DOHH2 (cell line): ENCODE measurements around the gene WDR73.

Experiments
- H3F3A ChIP-seq: fragments of 200-600 bp; sonication (generic), shearing (Covaris generic); 2 replicates; pipeline ENCODE4 v1.6.0; 2016; ENCODE audit warnings: antibody characterized with exemption, mild to moderate bottlenecking; ENCODE audit not compliant: control insufficient read depth, insufficient read depth
- H3K27ac ChIP-seq: fragments of 200-600 bp; sonication (generic); 2 replicates; pipeline ENCODE4 v1.5.1; 2014; ENCODE audit warnings: low read depth, mild to moderate bottlenecking, low read length, moderate library complexity
- H3K27me3 ChIP-seq: fragments of 200-600 bp; sonication (generic); 2 replicates; pipeline ENCODE4 v1.6.1; 2014; ENCODE audit warnings: mild to moderate bottlenecking, low read length, mixed read lengths; ENCODE audit not compliant: control insufficient read depth
- H3K36me3 ChIP-seq: fragments of 200-600 bp; sonication (generic); 2 replicates; pipeline ENCODE4 v1.6.1; 2014; ENCODE audit warnings: mild to moderate bottlenecking, low read length, moderate library complexity, mixed read lengths; ENCODE audit not compliant: control insufficient read depth
- H3K4me1 ChIP-seq: fragments of 200-600 bp; sonication (generic); 2 replicates; pipeline ENCODE4 v1.6.1; 2014; ENCODE audit warnings: mild to moderate bottlenecking, low read length, mixed read lengths; ENCODE audit not compliant: control insufficient read depth
- H3K4me2 ChIP-seq: fragments of 200-600 bp; sonication (generic); 2 replicates; pipeline ENCODE4 v1.6.0; 2014; ENCODE audit warnings: mild to moderate bottlenecking, low read length, moderate library complexity
- H3K4me3 ChIP-seq: fragments of 200-600 bp; sonication (generic); 2 replicates; pipeline ENCODE4 v1.5.1; 2014; ENCODE audit warnings: mild to moderate bottlenecking, low read length, mixed read lengths
- H3K79me2 ChIP-seq: fragments of 200-600 bp; sonication (generic); 2 replicates; pipeline ENCODE4 v1.6.1; 2014; ENCODE audit warnings: mild to moderate bottlenecking, low read length, mixed read lengths; ENCODE audit not compliant: control insufficient read depth
- H3K9me2 ChIP-seq: fragments of 200-600 bp; sonication (generic); replicated peaks from 2 replicates; pipeline ENCODE4 v1.6.1; 2014; ENCODE audit warnings: mild to moderate bottlenecking, low read length, mixed read lengths; ENCODE audit not compliant: control insufficient read depth
- H3K9me3 ChIP-seq: fragments of 200-600 bp; sonication (generic); 2 replicates; pipeline ENCODE4 v1.6.1; 2014; ENCODE audit warnings: antibody characterized with exemption, low read length, mixed read lengths; ENCODE audit not compliant: control insufficient read depth, insufficient read depth
- H4K20me1 ChIP-seq: fragments of 200-600 bp; sonication (generic); 2 replicates; pipeline ENCODE4 v1.6.0; 2014; ENCODE audit warnings: low read depth, mild to moderate bottlenecking, antibody characterized with exemption, low read length, moderate library complexity; ENCODE audit not compliant: control insufficient read depth, insufficient read depth
- CTCF ChIP-seq: fragments of 200-600 bp; sonication (generic); IDR thresholded peaks from one replicate; pipeline ENCODE4 v1.5.1; 2014; ENCODE audit warnings: antibody characterized with exemption, mild to moderate bottlenecking, low read depth, low read length; ENCODE audit not compliant: poor library complexity, severe bottlenecking
- EZH2phosphoT487 ChIP-seq: fragments of 200-600 bp; sonication (generic); IDR thresholded peaks from 2 replicates; pipeline ENCODE4 v1.6.1; 2017; ENCODE audit warnings: borderline replicate concordance, mild to moderate bottlenecking, antibody characterized with exemption, low read length, moderate library complexity, mixed read lengths

Gene WDR73

DNA sequence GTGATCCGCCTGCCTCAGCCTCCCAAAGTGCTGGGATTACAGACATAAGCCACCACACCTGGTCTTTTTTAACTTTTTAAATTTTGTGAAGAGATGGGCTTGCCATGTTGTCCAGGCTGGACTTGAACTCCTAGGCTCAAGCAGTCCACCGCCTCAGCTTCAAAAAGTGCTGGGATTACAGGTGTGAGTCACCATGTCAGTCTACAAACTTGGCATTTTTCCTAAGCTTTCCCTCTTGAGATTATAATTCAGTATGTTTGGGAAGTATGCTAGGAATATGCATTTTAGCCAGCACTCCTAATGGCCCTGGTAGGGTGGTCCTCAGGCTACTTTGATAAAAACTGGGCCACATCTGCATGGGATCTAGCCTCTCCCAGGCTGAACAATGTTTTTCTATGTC, 4.4 kb downstream of the WDR73 start:
- Histone ChIP-seq H3F3A (no peaks in the 10 kb centered on the region; the same call in 1 of the 2 replicates), H3K4me2 (no peak overlapping the region), H3K27me3 (no peaks in the 10 kb centered on the region), H3K27ac (no peak overlapping the region), H3K79me2 (peaks cover 29% of the 10 kb centered on the region), H3K4me3 (no peak overlapping the region), H3K9me3 (no peaks in the 10 kb centered on the region), H3K36me3 (peaks cover 86% of the 10 kb centered on the region), H4K20me1 (peaks cover 3% of the 10 kb centered on the region; the same call in 1 of the 2 replicates), H3K9me2 (no peaks in the 10 kb centered on the region), H3K4me1 (peaks cover 21% of the 10 kb centered on the region)
- TF ChIP-seq EZH2phosphoT487, result no peak
- no peak for TF ChIP-seq CTCF

DNA sequence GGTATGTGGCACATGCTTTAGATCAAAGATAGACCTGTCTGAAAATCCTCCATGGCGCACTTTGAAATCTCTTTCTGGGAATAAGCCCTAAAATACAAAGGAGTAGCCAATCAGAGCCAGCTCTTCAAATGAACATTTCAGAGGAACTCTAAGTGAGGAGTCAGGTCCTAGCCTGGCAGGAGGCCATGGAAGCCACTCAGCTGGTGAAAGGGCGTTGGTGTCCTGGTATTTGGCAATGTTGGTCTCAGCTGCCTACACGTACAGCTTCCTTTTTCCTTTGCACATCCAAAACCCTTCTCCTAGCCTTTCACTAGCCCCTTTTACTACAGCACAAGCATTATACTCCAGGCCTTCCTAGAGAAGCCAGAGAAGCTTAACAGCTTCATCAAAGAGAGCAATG, 5.5 kb downstream of the WDR73 start:
- Histone ChIP-seq H3K4me1 (peaks cover 20% of the 10 kb centered on the region), H3K27ac (no peak overlapping the region), H3K9me2 (no peaks in the 10 kb centered on the region), H3F3A (no peaks in the 10 kb centered on the region; the same call in 1 of the 2 replicates), H3K27me3 (no peaks in the 10 kb centered on the region), H3K4me2 (no peak overlapping the region), H4K20me1 (peaks cover 3% of the 10 kb centered on the region; the same call in 1 of the 2 replicates), H3K9me3 (no peaks in the 10 kb centered on the region), H3K79me2 (peaks cover 24% of the 10 kb centered on the region), H3K36me3 (peaks cover 90% of the 10 kb centered on the region), H3K4me3 (no peak overlapping the region)
- TF ChIP-seq EZH2phosphoT487 (no peak), CTCF (no peak)

GRCh38 chr15:84647726-84648125, 6.4 kb downstream of the WDR73 start:
- Histone ChIP-seq H3K4me2 (no peak overlapping the region), H3K9me3 (no peaks in the 10 kb centered on the region), H3K4me1 (peaks cover 19% of the 10 kb centered on the region), H3F3A (no peaks in the 10 kb centered on the region; the same call in 1 of the 2 replicates), H3K9me2 (no peaks in the 10 kb centered on the region), H3K4me3 (no peak overlapping the region), H3K36me3 (peaks cover 90% of the 10 kb centered on the region), H3K27me3 (no peaks in the 10 kb centered on the region), H4K20me1 (peaks cover 3% of the 10 kb centered on the region; the same call in 1 of the 2 replicates), H3K27ac (no peak overlapping the region), H3K79me2 (peaks cover 15% of the 10 kb centered on the region)
- TF ChIP-seq EZH2phosphoT487 (no peak), CTCF (no peak)

DNA sequence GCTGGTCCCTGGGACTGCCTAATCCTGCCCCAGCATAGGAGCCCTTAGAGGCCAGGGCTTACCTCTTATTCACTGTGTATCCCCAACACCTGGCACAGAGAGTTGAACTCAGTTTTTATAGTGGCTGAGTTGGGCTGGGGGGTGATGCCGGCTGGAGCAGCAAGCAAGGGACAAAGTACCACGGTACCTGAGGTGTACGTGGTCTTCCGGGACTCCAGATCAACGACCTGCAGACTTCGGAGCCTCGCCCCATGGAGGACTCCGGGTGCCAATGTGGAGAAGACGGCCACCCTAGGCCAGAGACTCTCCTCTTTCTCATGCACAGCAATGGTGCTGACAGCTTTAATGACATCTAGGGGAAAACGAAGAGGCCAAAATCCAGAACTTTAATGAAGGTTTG, 8.1 kb downstream of the WDR73 start:
- Histone ChIP-seq H3K4me2 (no peak overlapping the region), H3K9me3 (no peaks in the 10 kb centered on the region), H4K20me1 (no peaks in the 10 kb centered on the region), H3K4me3 (no peak overlapping the region), H3K4me1 (peaks cover 9% of the 10 kb centered on the region), H3K27me3 (no peaks in the 10 kb centered on the region), H3F3A (peaks cover 2% of the 10 kb centered on the region), H3K36me3 (peaks cover 89% of the 10 kb centered on the region), H3K79me2 (no peaks in the 10 kb centered on the region), H3K27ac (no peak overlapping the region), H3K9me2 (no peaks in the 10 kb centered on the region)
- no peak for TF ChIP-seq EZH2phosphoT487
- TF ChIP-seq CTCF, result no peak
